Superior temporal gyrus (tissue), 1 donor: Measurements from ENCODE around the gene STK38.
"Not testable (repeated sequence)": the region's sequence is repeated elsewhere in the genome, so short reads cannot be mapped to it uniquely, and the experiment has no call there.

Experiments
- DNase-seq: peaks from one replicate; pipeline ENCODE4 v3.0.0-alpha.2; 2016; ENCODE audit errors: extremely low spot score

The STK38 gene

DNA sequence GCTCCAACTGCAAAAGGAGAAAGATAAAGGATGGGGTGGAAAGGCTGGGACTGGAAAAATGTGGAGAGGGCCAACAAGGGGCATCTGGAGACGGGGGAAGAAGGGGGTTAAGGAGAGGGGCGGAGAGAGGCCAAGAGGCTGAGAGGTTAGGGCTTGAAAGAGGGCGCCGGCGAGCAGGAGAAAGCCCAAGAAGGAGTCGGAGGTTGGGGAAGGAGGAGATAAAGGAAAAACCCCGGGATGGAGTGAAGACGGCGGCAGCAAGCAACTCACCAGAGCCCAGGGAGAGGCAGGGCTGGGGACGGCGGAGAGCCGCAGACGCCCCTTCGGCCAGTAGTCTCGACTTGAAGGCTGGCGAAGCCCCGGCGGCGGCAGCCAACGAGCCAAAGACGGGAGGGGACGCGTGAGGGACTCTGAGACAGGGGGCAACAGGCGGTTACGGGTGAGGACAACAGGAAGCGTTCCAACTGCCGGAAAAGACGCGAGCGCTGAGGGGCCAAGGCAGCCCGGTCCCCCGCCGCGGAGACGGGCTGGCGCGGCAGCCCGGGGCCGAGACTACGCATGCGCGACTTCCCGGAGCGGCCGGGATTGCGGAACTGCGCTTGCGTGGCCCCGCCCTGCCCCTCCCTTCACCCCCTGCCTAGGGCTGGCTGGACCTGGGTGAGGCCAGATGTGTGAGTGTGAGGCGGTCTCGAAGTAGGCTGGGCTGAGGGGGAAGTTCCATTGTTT lies at the start of gene STK38:
TSS of gene STK38 (minus strand) at position 560 of the 726 bp plus-strand sequence. CDS start 7,277 bp downstream, outside the sequence.
- peak; percentile 89 for DNase-seq

DNA sequence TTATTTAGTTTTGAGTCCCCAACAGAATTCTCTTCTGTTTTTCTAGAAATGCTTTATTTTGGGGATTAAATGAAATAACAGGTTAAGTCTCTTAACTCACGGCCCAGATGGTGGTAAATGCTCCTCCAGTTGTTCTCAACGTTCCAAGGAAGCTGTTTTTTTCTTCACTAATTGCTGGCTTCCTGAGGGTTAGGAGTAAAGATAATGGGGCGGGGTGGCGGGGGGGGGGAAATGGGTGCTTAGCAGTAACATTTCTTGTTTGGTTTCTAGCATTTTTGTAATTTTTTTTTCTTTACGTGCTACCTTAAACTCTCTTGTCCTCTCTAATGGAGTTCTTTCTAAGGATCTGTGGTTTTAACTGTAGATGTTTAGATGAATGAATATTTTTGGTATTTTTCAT lies 49.1 kb upstream of the STK38 start:
- no peak for DNase-seq

DNA sequence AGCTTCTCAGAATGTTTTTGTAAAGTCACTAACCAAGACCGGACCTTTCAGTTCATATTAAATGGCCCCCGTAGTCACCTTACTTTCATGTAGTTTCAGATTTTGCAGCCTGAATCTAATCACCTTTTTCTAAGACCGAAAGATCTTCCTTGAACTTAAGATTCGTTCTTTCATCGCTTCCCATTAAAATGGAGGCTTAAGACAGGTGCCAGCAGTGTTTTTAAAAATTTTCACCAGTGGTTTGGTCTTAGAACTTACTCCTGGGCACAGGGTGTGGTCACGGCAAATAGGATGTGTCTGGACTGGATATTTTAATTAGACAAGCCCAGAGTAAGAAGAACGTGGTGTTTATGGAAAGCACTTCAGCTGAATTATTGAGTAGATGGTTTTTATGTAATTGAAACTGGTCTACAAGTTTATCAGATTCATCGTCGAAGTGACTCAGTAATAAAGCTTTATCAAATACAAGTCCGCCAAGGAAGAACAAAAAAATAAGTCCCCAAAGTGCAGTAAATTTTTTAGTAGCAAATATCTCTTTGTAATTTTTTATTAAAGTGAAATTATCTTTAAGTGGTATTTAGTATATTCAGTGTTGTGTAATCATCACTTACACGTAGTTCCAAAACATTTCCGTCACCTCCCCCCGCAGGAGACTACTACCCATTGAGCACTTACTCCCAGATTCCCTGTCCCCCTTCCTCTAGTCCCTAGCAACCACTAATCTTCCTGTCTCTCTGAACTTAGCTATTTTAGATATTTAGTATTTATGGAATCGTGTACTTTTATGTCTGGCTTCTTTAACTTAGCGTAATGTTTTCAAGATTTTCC lies 47.8 kb upstream of the STK38 start:
- peak; percentile 72 for DNase-seq

- peak; percentile 98 for DNase-seq
Observed at GRCh38 chr6:36594029-36594815, 46.9 kb upstream of the STK38 start, which contains the start of gene SRSF3. Gene SRSF3, plus strand, starts transcription at chr6:36594362. Its CDS starts 2,401 bp downstream, at chr6:36596763.

GRCh38 chr6:36593569-36594028 lies 46.3 kb upstream of the STK38 start:
- no peak for DNase-seq

DNA sequence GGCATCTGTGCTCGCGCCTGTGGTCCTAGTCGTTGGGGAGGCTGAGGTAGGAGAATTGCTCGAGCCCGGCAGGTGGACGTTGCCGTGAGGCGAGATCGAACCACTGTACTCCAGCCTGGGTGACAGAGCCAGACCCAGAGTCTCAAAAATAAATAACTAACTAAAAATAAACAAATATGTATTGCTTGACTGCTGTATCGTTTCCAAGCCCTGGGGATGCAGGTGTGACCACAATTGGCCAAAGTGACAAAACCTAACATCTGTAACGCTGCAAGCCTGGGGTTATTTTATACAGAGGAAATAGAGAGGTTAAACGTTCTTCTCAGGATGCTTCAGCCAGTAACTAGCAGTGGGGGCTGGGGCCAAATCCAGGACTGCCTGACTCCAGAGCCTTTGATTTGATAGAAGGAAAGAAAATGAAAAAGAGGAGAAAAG lies 45.0 kb upstream of the STK38 start:
- DNase-seq, result no peak

DNA sequence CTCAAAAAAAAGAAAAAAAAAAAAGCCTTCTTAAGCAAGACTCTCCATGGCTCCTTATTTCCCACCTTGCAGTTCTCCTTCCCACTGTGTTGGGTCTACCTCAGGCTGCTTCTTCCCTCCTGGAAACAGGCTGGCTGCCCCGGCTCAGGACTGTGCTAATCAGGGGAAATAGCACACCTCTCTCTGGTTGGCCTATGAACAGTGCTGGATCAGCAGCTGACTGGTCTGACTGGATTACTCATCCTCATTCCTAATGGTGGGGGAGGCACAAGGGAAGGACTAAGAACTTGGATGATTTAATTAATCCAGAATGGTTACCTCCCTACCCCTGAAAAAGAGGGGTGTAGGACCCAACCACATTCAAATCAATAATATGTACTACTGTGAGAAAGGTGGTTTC lies 43.0 kb upstream of the STK38 start:
- no peak for DNase-seq

- not testable (repeated sequence) for DNase-seq
Observed at GRCh38 chr6:36589025-36589400, 41.7 kb upstream of the STK38 start.

GRCh38 chr6:36586606-36587005 lies 39.3 kb upstream of the STK38 start:
- no peak for DNase-seq

GRCh38 chr6:36581716-36582115 lies 34.4 kb upstream of the STK38 start:
- no peak for DNase-seq

DNA sequence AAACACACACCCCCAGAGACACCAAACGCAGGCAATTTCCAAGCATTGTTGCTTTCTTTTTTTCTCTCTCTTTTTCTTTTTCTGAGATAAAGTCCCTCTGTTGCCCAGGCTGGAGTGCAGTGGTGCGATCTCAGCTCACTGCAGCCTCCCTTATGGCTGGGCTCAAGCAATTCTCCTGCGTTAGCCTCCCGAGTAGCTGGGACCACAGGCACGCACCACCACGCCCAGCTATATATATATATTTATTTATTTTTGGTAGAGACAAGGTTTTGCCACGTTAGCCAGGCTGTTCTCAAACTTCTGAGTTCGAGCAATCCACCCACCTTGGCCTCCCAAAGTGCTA lies 32.9 kb upstream of the STK38 start:
- no peak for DNase-seq

DNA sequence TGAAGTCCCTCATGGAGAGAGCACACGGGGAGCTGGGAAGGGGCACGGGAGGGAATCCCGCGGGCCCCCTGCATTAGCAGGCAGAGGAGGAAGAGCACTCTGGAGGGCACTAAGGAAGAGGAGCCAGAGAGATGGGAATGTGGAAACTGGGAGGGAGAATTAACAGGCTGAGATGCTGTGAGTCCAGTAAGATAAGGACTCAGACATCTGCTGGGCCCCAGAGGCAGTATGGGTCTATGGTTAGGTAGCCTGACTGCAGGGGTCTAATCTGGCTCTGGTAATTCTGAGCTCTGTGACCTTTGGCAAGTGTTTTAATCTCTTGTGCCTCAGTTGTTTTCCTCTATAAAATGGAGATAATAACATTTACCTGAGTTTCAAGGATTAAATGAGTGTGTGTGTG lies 31.2 kb upstream of the STK38 start:
- DNase-seq, result no peak

- no peak for DNase-seq
Observed at GRCh38 chr6:36578030-36578429, 30.8 kb upstream of the STK38 start.

DNA sequence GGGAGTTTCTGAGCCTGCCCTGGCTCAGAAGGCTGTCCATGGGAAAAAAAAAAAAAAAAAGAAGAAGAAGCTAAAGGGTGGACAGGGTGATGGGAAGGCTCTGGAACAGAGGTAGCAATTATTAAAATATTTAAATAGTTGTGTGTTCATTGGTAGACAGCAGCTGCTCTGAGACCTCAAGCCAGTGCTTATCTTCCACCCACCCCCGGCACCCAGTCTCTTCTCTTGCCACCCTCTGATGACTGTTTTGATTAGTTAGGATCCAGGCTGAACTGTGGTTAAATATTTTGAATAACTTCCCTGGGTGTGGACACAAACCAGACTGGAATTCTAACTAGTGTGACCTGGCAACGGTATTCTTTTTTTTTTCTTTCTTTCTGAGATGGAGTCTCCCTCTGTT lies 30.0 kb upstream of the STK38 start:
- no peak for DNase-seq

- no peak for DNase-seq
Observed at GRCh38 chr6:36576578-36576977, 29.3 kb upstream of the STK38 start.

GRCh38 chr6:36574679-36575078 lies 27.4 kb upstream of the STK38 start:
- DNase-seq, result no peak

DNA sequence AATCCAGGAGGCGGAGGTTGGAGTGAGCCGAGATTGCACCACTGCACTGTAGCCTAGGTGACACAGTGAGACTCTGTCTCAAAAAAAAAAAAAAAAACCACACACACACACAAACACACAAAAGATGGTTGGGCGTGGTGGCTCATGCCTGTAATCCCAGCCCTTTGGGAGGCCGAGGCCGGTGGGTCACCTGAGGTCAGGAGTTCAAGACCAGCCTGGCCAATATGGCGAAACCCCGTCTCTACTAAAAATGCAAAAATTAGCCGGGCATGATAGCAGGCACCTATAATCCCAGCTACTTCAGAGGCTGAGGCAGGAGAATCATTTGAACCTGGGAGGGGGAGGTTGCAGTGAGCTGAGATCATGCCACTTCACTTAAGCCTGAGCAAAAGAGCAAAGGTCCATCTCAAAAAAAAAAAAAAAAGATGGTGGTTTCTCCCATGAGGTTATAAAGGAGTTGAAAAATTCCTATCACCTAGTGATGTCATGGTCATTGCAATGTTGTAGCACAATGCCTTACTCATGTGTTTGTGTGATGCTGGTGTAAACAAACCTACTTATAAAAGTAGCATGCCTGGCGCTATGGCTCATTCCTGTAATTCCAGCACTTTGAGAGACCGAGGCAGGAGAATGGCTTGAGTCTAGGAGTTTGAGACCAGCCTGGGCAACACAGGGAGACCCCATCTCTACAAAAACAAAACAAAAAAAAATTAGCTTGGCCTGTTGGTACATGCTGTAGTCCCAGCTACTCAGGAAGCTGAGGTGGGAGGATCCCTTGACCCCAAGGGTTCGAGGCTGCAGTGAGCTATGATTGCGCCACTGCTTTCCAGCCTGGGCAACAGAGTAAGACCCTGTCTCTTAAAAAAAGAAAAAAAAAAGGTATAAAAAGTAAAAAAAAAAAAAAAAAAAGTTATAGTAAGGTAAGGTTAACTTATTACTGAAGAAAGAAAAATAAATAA lies 25.4 kb upstream of the STK38 start:
- not testable (repeated sequence) for DNase-seq

- DNase-seq, result no peak
Observed at GRCh38 chr6:36571122-36572043, 24.1 kb upstream of the STK38 start.

DNA sequence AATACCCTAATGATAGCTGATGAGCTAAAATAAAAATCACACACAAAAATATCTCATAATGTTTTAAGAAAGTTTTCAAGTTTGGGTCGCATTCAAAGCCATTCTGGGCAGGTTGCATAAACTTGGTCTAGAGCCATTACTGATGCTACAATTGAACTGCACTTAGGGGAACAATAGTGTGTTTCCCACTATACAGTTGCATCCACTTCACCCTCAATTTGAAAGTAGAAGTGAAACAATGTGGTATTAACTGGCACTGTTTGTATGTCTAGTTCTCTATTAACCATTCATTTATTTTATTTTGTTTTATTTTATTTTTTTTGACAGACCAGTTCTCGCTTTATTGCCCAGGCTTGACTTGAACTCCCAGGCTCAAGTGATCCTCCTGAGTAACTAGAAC lies 23.0 kb upstream of the STK38 start:
- DNase-seq, result no peak

GRCh38 chr6:36566418-36566905 lies 19.2 kb upstream of the STK38 start:
- DNase-seq, result no peak
